ENCODE results near the gene EIF1AY.
"Not testable (repeated sequence)": the region's sequence is repeated elsewhere in the genome, so short reads cannot be mapped to it uniquely, and the experiment has no call there.

EIF1AY gene

GRCh38 chrY:20575531-20576121, at the start of gene EIF1AY:
EIF1AY (plus strand) TSS chrY:20575776; CDS start chrY:20575872, 96 bp downstream.
- H3K4me1 ChIP-seq, result no peaks in the 10 kb centered on the region
- in situ Hi-C loops (cut with MboI; ENCODE audit: low sequenced_read_pairs), result no loop called here
- H3K27me3 ChIP-seq (ENCODE audit: low read depth), result no peaks in the 10 kb centered on the region
- no peak within 1 kb of the TSS for H3K4me3 ChIP-seq
- no peaks in the 10 kb centered on the region for H3K36me3 ChIP-seq (replicated peaks)
- no peak for DNase-seq (ENCODE audit: low spot score in 2 of 2)
- no peaks in the 10 kb centered on the region for H3K9me3 ChIP-seq

GRCh38 chrY:20528435-20528834, 47.1 kb upstream of the EIF1AY start:
- Histone ChIP-seq H3K4me3 (no peak overlapping the region), H3K4me1 (no peaks in the 10 kb centered on the region), H3K27me3 (ENCODE audit: low read depth) (no peaks in the 10 kb centered on the region), H3K9me3 (no peaks in the 10 kb centered on the region), H3K36me3 (replicated peaks) (no peaks in the 10 kb centered on the region)
- no peak for DNase-seq (ENCODE audit: low spot score in 2 of 2)
- in situ Hi-C loops (cut with MboI; ENCODE audit: low sequenced_read_pairs), result no loop called here

- Histone ChIP-seq H3K4me3 (no peak overlapping the region), H3K27me3 (ENCODE audit: low read depth) (no peaks in the 10 kb centered on the region), H3K9me3 (no peaks in the 10 kb centered on the region), H3K4me1 (no peaks in the 10 kb centered on the region), H3K36me3 (replicated peaks) (no peaks in the 10 kb centered on the region)
- in situ Hi-C loops (cut with MboI; ENCODE audit: low sequenced_read_pairs), result no loop called here
- no peak for DNase-seq (ENCODE audit: low spot score in 2 of 2)
These were observed 37.4 kb upstream of the EIF1AY start for GRCh38 chrY:20538186-20538585.

GRCh38 chrY:20538933-20539332, 36.6 kb upstream of the EIF1AY start:
- in situ Hi-C loops (cut with MboI; ENCODE audit: low sequenced_read_pairs), result no loop called here
- Histone ChIP-seq H3K4me3 (no peak overlapping the region), H3K9me3 (no peaks in the 10 kb centered on the region), H3K4me1 (no peaks in the 10 kb centered on the region), H3K36me3 (replicated peaks) (no peaks in the 10 kb centered on the region), H3K27me3 (ENCODE audit: low read depth) (no peaks in the 10 kb centered on the region)
- DNase-seq (ENCODE audit: low spot score in 2 of 2), result no peak

GRCh38 chrY:20544451-20544960, 31.1 kb upstream of the EIF1AY start:
- H3K27me3 ChIP-seq (ENCODE audit: low read depth), result no peaks in the 10 kb centered on the region
- no peaks in the 10 kb centered on the region for H3K36me3 ChIP-seq (replicated peaks)
- DNase-seq (ENCODE audit: low spot score in 2 of 2), result no peak
- H3K4me3 ChIP-seq, result no peak overlapping the region
- no peaks in the 10 kb centered on the region for H3K9me3 ChIP-seq
- H3K4me1 ChIP-seq, result no peaks in the 10 kb centered on the region
- in situ Hi-C loops (cut with MboI; ENCODE audit: low sequenced_read_pairs), result no loop called here

- H3K4me1 ChIP-seq, result no peaks in the 10 kb centered on the region
- DNase-seq (ENCODE audit: low spot score in 2 of 2), result no peak
- in situ Hi-C loops (cut with MboI; ENCODE audit: low sequenced_read_pairs), result no loop called here
- H3K9me3 ChIP-seq, result no peaks in the 10 kb centered on the region
- no peak overlapping the region for H3K4me3 ChIP-seq
- H3K27me3 ChIP-seq (ENCODE audit: low read depth), result no peaks in the 10 kb centered on the region
- H3K36me3 ChIP-seq (replicated peaks), result no peaks in the 10 kb centered on the region
These were observed 29.5 kb upstream of the EIF1AY start for GRCh38 chrY:20546071-20546470.

GRCh38 chrY:20549289-20549688, 26.3 kb upstream of the EIF1AY start:
- in situ Hi-C loops (cut with MboI; ENCODE audit: low sequenced_read_pairs), result no loop called here
- Histone ChIP-seq H3K4me3 (no peak overlapping the region), H3K36me3 (replicated peaks) (no peaks in the 10 kb centered on the region), H3K4me1 (no peaks in the 10 kb centered on the region), H3K27me3 (ENCODE audit: low read depth) (no peaks in the 10 kb centered on the region), H3K9me3 (no peaks in the 10 kb centered on the region)
- DNase-seq (ENCODE audit: low spot score in 2 of 2), result no peak

GRCh38 chrY:20551840-20552239, 23.7 kb upstream of the EIF1AY start:
- Histone ChIP-seq H3K27me3 (ENCODE audit: low read depth) (no peaks in the 10 kb centered on the region), H3K4me1 (no peaks in the 10 kb centered on the region), H3K36me3 (replicated peaks) (no peaks in the 10 kb centered on the region), H3K9me3 (no peaks in the 10 kb centered on the region), H3K4me3 (no peak overlapping the region)
- no peak for DNase-seq (ENCODE audit: low spot score in 2 of 2)
- in situ Hi-C loops (cut with MboI; ENCODE audit: low sequenced_read_pairs), result no loop called here

- H3K4me3 ChIP-seq; H3K9me3 ChIP-seq; in situ Hi-C loops (cut with MboI; ENCODE audit: low sequenced_read_pairs); DNase-seq (ENCODE audit: low spot score in 2 of 2); H3K4me1 ChIP-seq; H3K27me3 ChIP-seq (ENCODE audit: low read depth); H3K36me3 ChIP-seq (replicated peaks): not testable (repeated sequence)
These were observed 22.7 kb upstream of the EIF1AY start for GRCh38 chrY:20552764-20553323.

- no peaks in the 10 kb centered on the region for H3K4me1 ChIP-seq
- no peak overlapping the region for H3K4me3 ChIP-seq
- no peaks in the 10 kb centered on the region for H3K9me3 ChIP-seq
- no peak for DNase-seq (ENCODE audit: low spot score in 2 of 2)
- in situ Hi-C loops (cut with MboI; ENCODE audit: low sequenced_read_pairs), result no loop called here
- H3K36me3 ChIP-seq (replicated peaks), result no peaks in the 10 kb centered on the region
- H3K27me3 ChIP-seq (ENCODE audit: low read depth), result no peaks in the 10 kb centered on the region
These were observed 19.8 kb upstream of the EIF1AY start for GRCh38 chrY:20555820-20556219.

- H3K9me3 ChIP-seq, result no peaks in the 10 kb centered on the region
- in situ Hi-C loops (cut with MboI; ENCODE audit: low sequenced_read_pairs), result no loop called here
- no peak for DNase-seq (ENCODE audit: low spot score in 2 of 2)
- H3K36me3 ChIP-seq (replicated peaks), result no peaks in the 10 kb centered on the region
- H3K4me1 ChIP-seq, result no peaks in the 10 kb centered on the region
- no peaks in the 10 kb centered on the region for H3K27me3 ChIP-seq (ENCODE audit: low read depth)
- no peak overlapping the region for H3K4me3 ChIP-seq
These were observed 16.9 kb upstream of the EIF1AY start for GRCh38 chrY:20558677-20559076.

- Histone ChIP-seq H3K27me3 (ENCODE audit: low read depth) (no peaks in the 10 kb centered on the region), H3K4me1 (no peaks in the 10 kb centered on the region), H3K36me3 (replicated peaks) (no peaks in the 10 kb centered on the region), H3K9me3 (no peaks in the 10 kb centered on the region), H3K4me3 (no peak overlapping the region)
- in situ Hi-C loops (cut with MboI; ENCODE audit: low sequenced_read_pairs), result no loop called here
- no peak for DNase-seq (ENCODE audit: low spot score in 2 of 2)
These were observed 15.6 kb upstream of the EIF1AY start for GRCh38 chrY:20559873-20560512.

GRCh38 chrY:20571306-20571705, 4.3 kb upstream of the EIF1AY start:
- Histone ChIP-seq H3K9me3 (no peaks in the 10 kb centered on the region), H3K4me1 (no peaks in the 10 kb centered on the region), H3K27me3 (ENCODE audit: low read depth) (no peaks in the 10 kb centered on the region), H3K4me3 (no peak overlapping the region), H3K36me3 (replicated peaks) (no peaks in the 10 kb centered on the region)
- in situ Hi-C loops (cut with MboI; ENCODE audit: low sequenced_read_pairs), result no loop called here
- no peak for DNase-seq (ENCODE audit: low spot score in 2 of 2)

GRCh38 chrY:20576506-20576905, 930 bp downstream of the EIF1AY start:
- H3K4me3 ChIP-seq, result no peak overlapping the region
- in situ Hi-C loops (cut with MboI; ENCODE audit: low sequenced_read_pairs), result no loop called here
- no peak for DNase-seq (ENCODE audit: low spot score in 2 of 2)

More at GRCh38 chrY:20576506-20576905, 930 bp downstream of the EIF1AY start:
- no peaks in the 10 kb centered on the region for H3K4me1 ChIP-seq
- H3K27me3 ChIP-seq (ENCODE audit: low read depth), result no peaks in the 10 kb centered on the region
- no peaks in the 10 kb centered on the region for H3K36me3 ChIP-seq (replicated peaks)
- H3K9me3 ChIP-seq, result no peaks in the 10 kb centered on the region

All from HAP-1 (cell line).